Fibroblast of lung (primary cell): ENCODE data around the gene TMEM9. TPM values are rescaled to one million over a fixed set of nuclear protein-coding genes. Genes with fewer than 3 reads are reported as not detected.

Experiments used
- DNase-seq, 2 donors: peaks; one replicate each; pipeline versions ENCODE4 v3.0.0 to v3.0.0-alpha.2; 2010; ENCODE audit warnings: low read depth in 2 of 2
- H2AFZ ChIP-seq: 2 replicates; pipeline ENCODE4 v1.5.1; 2012; ENCODE audit warnings: low read length, control low read depth, inconsistent platforms
- H3K27ac ChIP-seq: 2 replicates; pipeline ENCODE4 v1.5.1; 2011; ENCODE audit warnings: low read length, control low read depth; ENCODE audit not compliant: insufficient read depth
- H3K27me3 ChIP-seq: 2 replicates; pipeline ENCODE4 v1.5.1; 2011; ENCODE audit warnings: mild to moderate bottlenecking, low read length; ENCODE audit not compliant: control insufficient read depth, insufficient read depth
- H3K36me3 ChIP-seq: 2 replicates; pipeline ENCODE4 v1.5.1; 2011; ENCODE audit warnings: low read length; ENCODE audit not compliant: control insufficient read depth, insufficient read depth
- H3K4me1 ChIP-seq: 2 replicates; pipeline ENCODE4 v1.5.1; 2011; ENCODE audit warnings: low read length; ENCODE audit not compliant: control insufficient read depth, insufficient read depth; ENCODE audit errors: extremely low read depth
- H3K4me2 ChIP-seq: 2 replicates; pipeline ENCODE4 v1.5.1; 2011; ENCODE audit warnings: low read length, control low read depth; ENCODE audit not compliant: insufficient read depth; ENCODE audit errors: extremely low read depth
- H3K4me3 ChIP-seq, 4 experiments: fragments of 200-600 bp in 1 of 4; sonication (generic) in 1 of 4; replicated peaks in 1 of 4; 2 replicates each; pipeline ENCODE4 v1.5.1; 2011 to 2016; ENCODE audit warnings: low read length in 4 of 4, low read depth in 3 of 4, mild to moderate bottlenecking in 3 of 4, control low read depth in 2 of 4, inconsistent platforms in 1 of 4, mixed read lengths in 1 of 4; ENCODE audit not compliant: insufficient read depth in 1 of 4; ENCODE audit errors: control extremely low read depth in 1 of 4
- H3K79me2 ChIP-seq: 2 replicates; pipeline ENCODE4 v1.5.1; 2012; ENCODE audit warnings: mild to moderate bottlenecking, low read length, inconsistent platforms; ENCODE audit not compliant: control insufficient read depth, insufficient read depth
- H3K9ac ChIP-seq: 2 replicates; pipeline ENCODE4 v1.5.1; 2011; ENCODE audit warnings: mild to moderate bottlenecking, low read length, control low read depth; ENCODE audit not compliant: insufficient read depth
- H3K9me3 ChIP-seq: 2 replicates; pipeline ENCODE4 v1.5.1; 2012; ENCODE audit warnings: low read depth, low read length; ENCODE audit not compliant: control insufficient read depth, insufficient read depth
- H4K20me1 ChIP-seq: 2 replicates; pipeline ENCODE4 v1.5.1; 2011; ENCODE audit warnings: low read length; ENCODE audit not compliant: control insufficient read depth, insufficient read depth; ENCODE audit errors: extremely low read depth
- EZH2 ChIP-seq: IDR thresholded peaks from 2 replicates; pipeline ENCODE4 v1.5.1; 2012; ENCODE audit warnings: low read length, control low read depth, mild to moderate bottlenecking; ENCODE audit errors: missing control alignments
- polyA plus RNA-seq, 2 donors: library from polyadenylated mRNA; depleted of rRNA in 1 of 2; stranded (reverse) in 1 of 2; unstranded in 1 of 2; fragments of >200 nt; gene quantifications; 2 replicates each; pipeline ENCODE4 v1.2.1, GENCODE V29; 2011 to 2012; ENCODE audit warnings: missing spikeins in 1 of 2
- total RNA-seq: library from RNA; depleted of rRNA; stranded (reverse); fragments of >200 nt; gene quantifications from 2 replicates; pipeline ENCODE4 v1.2.1, GENCODE V29; 2014
- TF ChIP-seq, protein P1 (sequence below), 2 donors: IDR thresholded peaks in 1 of 2; conservative IDR thresholded peaks in 1 of 2; 1 replicate in 1 of 2; 2 replicates in 1 of 2; pipeline ENCODE4 v1.5.1; 2011 to 2012; ENCODE audit warnings: low read length in 2 of 2, control low read depth in 1 of 2, inconsistent platforms in 1 of 2, low read depth in 1 of 2, mild to moderate bottlenecking in 1 of 2

TMEM9 gene
- total and polyA plus RNA-seq, 2 donors (not counting 1 experiment from before 2014, with no cell fraction given) = 58.2 to 91.0 TPM

DNA sequence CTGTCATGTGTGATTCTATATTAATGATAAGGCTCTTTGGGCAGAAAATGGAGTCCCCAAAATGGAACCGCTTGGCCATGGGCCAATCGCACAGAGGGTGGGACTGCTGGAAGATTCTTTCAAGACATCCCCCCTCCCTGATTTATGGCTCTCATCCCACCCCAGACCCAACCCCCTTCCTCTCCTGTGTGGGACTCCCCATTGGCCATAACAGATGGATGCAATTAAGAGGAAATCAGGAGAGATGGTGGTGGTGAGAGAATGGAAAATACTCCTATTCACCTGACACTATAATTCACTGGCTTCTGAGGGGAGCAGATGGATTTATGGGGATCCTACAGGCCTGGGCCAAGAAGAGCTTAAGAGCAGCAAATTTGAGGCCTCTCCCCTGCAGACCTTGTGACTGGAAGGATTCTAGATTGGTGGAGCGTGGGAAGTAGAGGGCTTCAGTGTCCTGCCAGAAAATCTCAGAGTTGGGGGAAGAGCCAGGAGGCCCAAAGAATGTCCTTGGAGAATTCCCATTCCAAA, 38.1 kb upstream of the TMEM9 start:
- no peaks in the 10 kb centered on the region for H3K9me3 ChIP-seq

DNA sequence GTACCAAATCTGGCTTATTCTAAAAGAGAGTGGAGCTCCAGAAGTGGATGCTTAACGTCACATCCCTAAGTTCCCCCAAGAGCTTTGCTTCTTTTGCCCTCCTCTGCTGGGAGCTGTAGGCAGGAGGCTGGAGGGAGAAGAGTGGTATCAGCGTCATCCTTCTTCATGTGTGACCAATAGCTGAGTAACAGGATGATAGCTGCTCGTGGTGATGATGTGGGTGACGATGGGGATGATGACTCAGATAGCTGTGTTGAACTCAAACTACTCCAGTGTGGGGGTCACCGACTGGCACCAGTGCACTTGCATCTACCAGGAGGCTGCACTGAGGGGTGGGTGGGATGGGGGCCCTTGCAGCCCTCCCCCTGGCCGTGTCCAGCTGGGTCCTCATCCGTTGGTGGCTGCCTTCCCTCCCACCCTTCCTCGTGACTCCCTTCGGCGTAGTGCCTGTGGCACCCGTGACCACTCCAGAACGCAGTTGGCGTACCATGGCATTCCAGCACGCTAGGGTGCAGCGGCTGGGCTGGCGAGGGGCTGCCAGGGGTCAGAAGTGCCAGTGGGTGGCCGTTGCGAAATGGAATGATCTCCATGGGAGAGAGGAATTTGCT, 37.5 kb upstream of the TMEM9 start:
- Histone ChIP-seq H3K36me3 (no peaks in the 10 kb centered on the region), H3K4me2 (peak overlapping the region; percentile 59), H3K4me1 (peaks cover 11% of the 10 kb centered on the region), H3K27me3 (no peaks in the 10 kb centered on the region), H3K27ac (peak overlapping the region; percentile 54), H3K9me3 (no peaks in the 10 kb centered on the region), H3K79me2 (no peaks in the 10 kb centered on the region), H4K20me1 (no peaks in the 10 kb centered on the region), H3K4me3 (no peak overlapping the region), H2AFZ (peak overlapping the region; percentile 26), H3K9ac (no peak overlapping the region)
- peak; percentile 75 to 90 for DNase-seq
- TF ChIP-seq, protein P1, sequence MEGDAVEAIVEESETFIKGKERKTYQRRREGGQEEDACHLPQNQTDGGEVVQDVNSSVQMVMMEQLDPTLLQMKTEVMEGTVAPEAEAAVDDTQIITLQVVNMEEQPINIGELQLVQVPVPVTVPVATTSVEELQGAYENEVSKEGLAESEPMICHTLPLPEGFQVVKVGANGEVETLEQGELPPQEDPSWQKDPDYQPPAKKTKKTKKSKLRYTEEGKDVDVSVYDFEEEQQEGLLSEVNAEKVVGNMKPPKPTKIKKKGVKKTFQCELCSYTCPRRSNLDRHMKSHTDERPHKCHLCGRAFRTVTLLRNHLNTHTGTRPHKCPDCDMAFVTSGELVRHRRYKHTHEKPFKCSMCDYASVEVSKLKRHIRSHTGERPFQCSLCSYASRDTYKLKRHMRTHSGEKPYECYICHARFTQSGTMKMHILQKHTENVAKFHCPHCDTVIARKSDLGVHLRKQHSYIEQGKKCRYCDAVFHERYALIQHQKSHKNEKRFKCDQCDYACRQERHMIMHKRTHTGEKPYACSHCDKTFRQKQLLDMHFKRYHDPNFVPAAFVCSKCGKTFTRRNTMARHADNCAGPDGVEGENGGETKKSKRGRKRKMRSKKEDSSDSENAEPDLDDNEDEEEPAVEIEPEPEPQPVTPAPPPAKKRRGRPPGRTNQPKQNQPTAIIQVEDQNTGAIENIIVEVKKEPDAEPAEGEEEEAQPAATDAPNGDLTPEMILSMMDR (conservative IDR thresholded peaks at IDR 0.05 in 1 of 2, IDR thresholded peaks at IDR 0.05 in 1 of 2; ENCODE audit: low read depth in 1 of 2, low read length in 2 of 2) = no peak
- TF ChIP-seq EZH2 = no peak

More for the DNA sequence above, 38.1 kb upstream of the TMEM9 start:
- TF ChIP-seq EZH2 = no peak
- TF ChIP-seq, protein P1 (conservative IDR thresholded peaks at IDR 0.05 in 1 of 2, IDR thresholded peaks at IDR 0.05 in 1 of 2; ENCODE audit: low read depth in 1 of 2, low read length in 2 of 2) = no peak
- H3K79me2 ChIP-seq = no peaks in the 10 kb centered on the region
- no peak overlapping the region for H2AFZ ChIP-seq
- DNase-seq = no peak
- H4K20me1 ChIP-seq = no peaks in the 10 kb centered on the region
- peak overlapping the region; percentile 54 for H3K27ac ChIP-seq
- H3K4me3 ChIP-seq = no peak overlapping the region
- no peaks in the 10 kb centered on the region for H3K27me3 ChIP-seq
- peaks cover 11% of the 10 kb centered on the region for H3K4me1 ChIP-seq
- no peak overlapping the region for H3K4me2 ChIP-seq
- H3K36me3 ChIP-seq = no peaks in the 10 kb centered on the region
- H3K9ac ChIP-seq = no peak overlapping the region

DNA sequence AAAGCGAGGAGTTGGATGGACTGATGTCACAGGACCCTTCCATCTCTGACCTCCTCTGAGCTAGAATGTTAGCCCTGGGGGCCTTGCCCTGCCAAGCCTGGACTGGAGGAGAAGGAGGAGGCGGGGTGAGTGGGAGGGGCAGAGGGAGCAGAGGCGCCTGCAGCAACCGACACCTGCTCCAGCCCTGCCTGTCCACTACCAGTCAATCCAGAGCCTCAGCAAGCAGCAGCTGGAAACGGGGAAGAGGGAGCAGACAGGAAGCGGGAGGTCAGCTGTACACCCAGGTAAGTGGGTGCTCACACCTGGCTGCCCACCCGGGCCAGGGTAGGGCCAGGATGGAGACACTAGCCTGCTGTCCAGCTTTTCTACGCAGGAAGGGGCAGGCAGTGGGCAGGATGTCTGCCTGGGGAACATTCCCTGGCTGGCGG, 36.4 kb upstream of the TMEM9 start, which contains the start of gene IGFN1:
Gene IGFN1, plus strand, starts transcription at position 201 of the 428 bp plus-strand sequence. CDS start 2,470 bp downstream, outside the sequence.
- Histone ChIP-seq H2AFZ (peak within 1 kb of the TSS; percentile 26), H3K27me3 (no peaks in the 10 kb centered on the region), H4K20me1 (no peaks in the 10 kb centered on the region), H3K4me1 (peaks cover 11% of the 10 kb centered on the region), H3K79me2 (no peaks in the 10 kb centered on the region), H3K9ac (no peak within 1 kb of the TSS), H3K4me2 (peak within 1 kb of the TSS; percentile 59), H3K36me3 (no peaks in the 10 kb centered on the region), H3K27ac (peak within 1 kb of the TSS; percentile 53), H3K4me3 (no peak within 1 kb of the TSS), H3K9me3 (no peaks in the 10 kb centered on the region)
- DNase-seq = no peak
- TF ChIP-seq, protein P1 (conservative IDR thresholded peaks at IDR 0.05 in 1 of 2, IDR thresholded peaks at IDR 0.05 in 1 of 2; ENCODE audit: low read depth in 1 of 2, low read length in 2 of 2) = no peak
- no peak for TF ChIP-seq EZH2
